Activated T-cell treated with anti-CD3 and anti-CD28 coated beads, Interleukin-2, amount 50 U/mL, for 48 hours (primary cell): ENCODE results near the gene TBC1D5.
"Not testable (repeated sequence)": the region's sequence is repeated elsewhere in the genome, so short reads cannot be mapped to it uniquely, and the experiment has no call there.

Experiments
- DNase-seq, 2 experiments: peaks; one replicate each; pipeline ENCODE4 v3.0.0-alpha.2; 2020

Gene TBC1D5

GRCh38 chr3:17154221-17154620 lies 588.2 kb downstream of the TBC1D5 start:
- no peak for DNase-seq

- no peak for DNase-seq
Observed at GRCh38 chr3:17153209-17153608, 589.2 kb downstream of the TBC1D5 start.

GRCh38 chr3:17151598-17152373 lies 590.6 kb downstream of the TBC1D5 start:
- peak; percentile 89 to 91 for DNase-seq

- no peak for DNase-seq
Observed at GRCh38 chr3:17149076-17149475, 593.4 kb downstream of the TBC1D5 start.

- peak; percentile 25 to 45 for DNase-seq
Observed at GRCh38 chr3:17144665-17144993, 597.8 kb downstream of the TBC1D5 start.

GRCh38 chr3:17143893-17144664 lies 598.4 kb downstream of the TBC1D5 start:
- no peak for DNase-seq

- DNase-seq, result no peak
Observed at GRCh38 chr3:17142516-17142915, 599.9 kb downstream of the TBC1D5 start.

- DNase-seq, result no peak
Observed at GRCh38 chr3:17141699-17142098, 600.7 kb downstream of the TBC1D5 start.

GRCh38 chr3:17140670-17141505 lies 601.5 kb downstream of the TBC1D5 start:
- DNase-seq, result no peak

GRCh38 chr3:17138246-17139039 lies 604.0 kb downstream of the TBC1D5 start:
- DNase-seq, result no peak

GRCh38 chr3:17137321-17137826 lies 605.1 kb downstream of the TBC1D5 start:
- no peak for DNase-seq

GRCh38 chr3:17136136-17136721 lies 606.2 kb downstream of the TBC1D5 start:
- DNase-seq, result peak in 1 of 2 experiments; percentile 6

- peak in 1 of 2 experiments; percentile 6 for DNase-seq
Observed at GRCh38 chr3:17135696-17136095, 606.7 kb downstream of the TBC1D5 start.

- peak in 1 of 2 experiments; percentile 6 for DNase-seq
Observed at GRCh38 chr3:17133632-17134545, 608.5 kb downstream of the TBC1D5 start.

GRCh38 chr3:17132286-17133115 lies 609.9 kb downstream of the TBC1D5 start:
- peak; percentile 5 to 8 for DNase-seq

GRCh38 chr3:17130956-17131355 lies 611.5 kb downstream of the TBC1D5 start:
- no peak for DNase-seq

GRCh38 chr3:17129556-17129955 lies 612.9 kb downstream of the TBC1D5 start:
- no peak for DNase-seq

- not testable (repeated sequence) for DNase-seq
Observed at GRCh38 chr3:17128671-17129070, 613.8 kb downstream of the TBC1D5 start.

- DNase-seq, result no peak
Observed at GRCh38 chr3:17125738-17126442, 616.5 kb downstream of the TBC1D5 start.
